Spleen (tissue), 11 donors: Measurements from ENCODE around the gene TAL1. TPM values are rescaled to one million over a fixed set of nuclear protein-coding genes. Genes with fewer than 3 reads are reported as not detected.

ENCODE experiments used
- DNase-seq: peaks from one replicate; pipeline ENCODE4 v3.0.0-alpha.2; 2020
- H3K27ac ChIP-seq, 8 donors: fragments of 200-600 bp; sonication (generic) in 7 of 8; 1 replicate in 4 of 8; 2 replicates in 4 of 8; pipeline versions ENCODE4 v1.5.0 to v1.8.0; 2016 to 2021; ENCODE audit warnings: inconsistent platforms in 4 of 8, mild to moderate bottlenecking in 4 of 8, moderate library complexity in 1 of 8
- H3K27me3 ChIP-seq, 7 donors: fragments of 200-600 bp; sonication (generic) in 6 of 7; replicated peaks in 1 of 7; 1 replicate in 4 of 7; 2 replicates in 3 of 7; pipeline versions ENCODE4 v1.5.0 to v1.8.0; 2016 to 2021; ENCODE audit warnings: inconsistent platforms in 3 of 7, mild to moderate bottlenecking in 1 of 7
- H3K36me3 ChIP-seq, 6 donors: fragments of 200-600 bp; sonication (generic) in 5 of 6; 1 replicate in 4 of 6; 2 replicates in 2 of 6; pipeline versions ENCODE4 v1.5.0 to v1.8.0; 2016 to 2021; ENCODE audit warnings: inconsistent platforms in 2 of 6
- H3K4me1 ChIP-seq, 6 donors: fragments of 200-600 bp; sonication (generic) in 5 of 6; 1 replicate in 3 of 6; 2 replicates in 3 of 6; pipeline versions ENCODE4 v1.5.0 to v1.8.0; 2016 to 2021; ENCODE audit warnings: inconsistent platforms in 3 of 6
- H3K4me3 ChIP-seq, 8 donors: fragments of 200-600 bp; sonication (generic) in 7 of 8; 1 replicate in 4 of 8; 2 replicates in 4 of 8; pipeline versions ENCODE4 v1.5.0 to v1.8.0; 2016 to 2021; ENCODE audit warnings: inconsistent platforms in 4 of 8, mild to moderate bottlenecking in 4 of 8, moderate library complexity in 2 of 8
- H3K9me3 ChIP-seq, 8 donors: fragments of 200-600 bp; sonication (generic) in 7 of 8; 1 replicate in 4 of 8; 2 replicates in 4 of 8; pipeline versions ENCODE4 v1.5.0 to v1.8.0; 2016 to 2021; ENCODE audit warnings: inconsistent platforms in 4 of 8
- CTCF ChIP-seq, 11 experiments: fragments of 200-600 bp in 7 of 11; fragments of 450-650 bp in 4 of 11; sonication (generic) in 4 of 11; IDR thresholded peaks in 8 of 11; conservative IDR thresholded peaks in 3 of 11; 1 replicate in 7 of 11; 2 replicates in 4 of 11; pipeline versions ENCODE4 v1.4.0 to v1.8.0; 2016 to 2021; ENCODE audit warnings: antibody characterized with exemption in 11 of 11, inconsistent platforms in 4 of 11, mild to moderate bottlenecking in 1 of 11
- POLR2A ChIP-seq, 3 donors: fragments of 450-650 bp; IDR thresholded peaks; one replicate each; pipeline ENCODE4 v1.5.1; 2017; ENCODE audit warnings: antibody characterized with exemption in 3 of 3, mild to moderate bottlenecking in 1 of 3
- POLR2AphosphoS5 ChIP-seq, 3 donors: sonication (generic); formaldehyde crosslinking; IDR thresholded peaks; one replicate each; pipeline ENCODE4 v1.5.1; 2017; ENCODE audit warnings: antibody characterized with exemption in 3 of 3
- WGBS, 5 donors: extraction: QIAGEN DNeasy Blood & Tissue Kit in 3 of 5; methylation state at CpG; one replicate each; pipeline versions ENCODE4 v1.1.5 to v1.1.7; 2013 to 2018; 5-methylcytosine and 5-hydroxymethylcytosine counted together
- intact Hi-C: fragments of 100-400 bp; cut with DNase I; formaldehyde crosslinking; loops from one replicate; pipeline ENCODE4 v1.15.0; 2023; ENCODE audit warnings: low total_unique reads
- polyA plus RNA-seq, 3 donors: library from polyadenylated mRNA; stranded (reverse); fragments of 200-250 nt; gene quantifications; one replicate each; pipeline ENCODE4 v1.2.1, GENCODE V29; 2013
- total RNA-seq, 7 donors: library from RNA; depleted of rRNA in 3 of 7; stranded (reverse); fragments of >200 nt in 3 of 7; fragmentation: NEBNext Ultra II Directional in 4 of 7; extraction: Animal tissue kit (Norgen Biotek cat#: 25700) in 4 of 7; gene quantifications; one replicate each; pipeline versions ENCODE4 v1.1.0 to v1.2.1, GENCODE V29; 2016 to 2021
- donor health status: healthy with polysubstance abuse.
- donor health status: DM: no; HTN: no; CAD: no; lungs with moderate emphysema.
- donor health status: DM: no; HTN: no; CAD: no.
- donor health status: Bipolar disorder and iron deficiency.
- donor health status: healthy.
- donor health status: DM: no; HTN: no; CAD: no.
- donor health status: DM: yes; HTN: yes; CAD: no.

The TAL1 gene
- total and polyA plus RNA-seq, 10 donors = 2.9 to 24.5 (median 14.0) TPM

- 61 to 73% (median 71%) methylated on average over 4 of the region's 4 CpGs for WGBS, 5 donors
- Histone ChIP-seq H3K4me1 (peaks cover 7 to 68% (median 53%) of the 10 kb centered on the region in 6 donors), H3K27ac (peak overlapping the region in 4 of 8 donors; percentile 23 to 54 (median 38)), H3K4me3 (peak overlapping the region in 4 of 8 donors; percentile 4 to 63 (median 34)), H3K27me3 (peaks cover 9 to 100% (median 81%) of the 10 kb centered on the region in 7 donors), H3K9me3 (no peaks in the 10 kb centered on the region), H3K36me3 (no peaks in the 10 kb centered on the region)
- DNase-seq = no peak
- intact Hi-C loops = no loop called here
- no peak for TF ChIP-seq CTCF (IDR thresholded peaks at IDR 0.05 in 8 of 11, conservative IDR thresholded peaks at IDR 0.05 in 3 of 11)
- no peak for TF ChIP-seq POLR2AphosphoS5 (IDR thresholded peaks at IDR 0.05)
- no peak for TF ChIP-seq POLR2A (IDR thresholded peaks at IDR 0.05)
These were observed 5.2 kb downstream of the TAL1 start for GRCh38 chr1:47226839-47227215.

- Histone ChIP-seq H3K27ac (peak overlapping the region in 6 of 8 donors; percentile 13 to 54 (median 24)), H3K9me3 (no peaks in the 10 kb centered on the region), H3K4me1 (peaks cover 7 to 63% (median 48%) of the 10 kb centered on the region in 6 donors), H3K4me3 (peak overlapping the region in 6 of 8 donors; percentile 15 to 63 (median 30)), H3K27me3 (peaks cover 9 to 99% (median 76%) of the 10 kb centered on the region in 7 donors), H3K36me3 (no peaks in the 10 kb centered on the region)
- TF ChIP-seq POLR2A (IDR thresholded peaks at IDR 0.05) (no peak), POLR2AphosphoS5 (IDR thresholded peaks at IDR 0.05) (no peak), CTCF (IDR thresholded peaks at IDR 0.05 in 8 of 11, conservative IDR thresholded peaks at IDR 0.05 in 3 of 11) (no peak)
- no peak for DNase-seq
- intact Hi-C loops = no loop called here
- 23 to 41% (median 34%) methylated on average over 19 of the region's 19 CpGs for WGBS, 5 donors
These were observed 5.7 kb downstream of the TAL1 start for GRCh38 chr1:47226121-47226838.

GRCh38 chr1:47225430-47226100 lies 6.5 kb downstream of the TAL1 start:
- TF ChIP-seq POLR2A (IDR thresholded peaks at IDR 0.05) (no peak), CTCF (IDR thresholded peaks at IDR 0.05 in 8 of 11, conservative IDR thresholded peaks at IDR 0.05 in 3 of 11) (peak in 1 of 11 experiments; percentile 2), POLR2AphosphoS5 (IDR thresholded peaks at IDR 0.05) (peak in 2 of 3 donors; percentile 46 to 56)
- H3K9me3 ChIP-seq = no peaks in the 10 kb centered on the region
- H3K27ac ChIP-seq = peak overlapping the region in 6 of 8 donors; percentile 13 to 54 (median 24)
- H3K4me3 ChIP-seq = peak overlapping the region in 7 of 8 donors; percentile 15 to 63 (median 30)
- H3K4me1 ChIP-seq = peaks cover 6 to 55% (median 40%) of the 10 kb centered on the region in 6 donors
- no peak for DNase-seq
- no peaks in the 10 kb centered on the region for H3K36me3 ChIP-seq
- WGBS, 5 donors = 1 to 3% (median 3%) methylated on average over 30 to 79 of the region's 79 CpGs
- intact Hi-C loops = no loop called here
- peaks cover 3 to 92% (median 69%) of the 10 kb centered on the region in 7 donors for H3K27me3 ChIP-seq
